ENCODE results near the gene F2RL1.

F2RL1 gene

DNA sequence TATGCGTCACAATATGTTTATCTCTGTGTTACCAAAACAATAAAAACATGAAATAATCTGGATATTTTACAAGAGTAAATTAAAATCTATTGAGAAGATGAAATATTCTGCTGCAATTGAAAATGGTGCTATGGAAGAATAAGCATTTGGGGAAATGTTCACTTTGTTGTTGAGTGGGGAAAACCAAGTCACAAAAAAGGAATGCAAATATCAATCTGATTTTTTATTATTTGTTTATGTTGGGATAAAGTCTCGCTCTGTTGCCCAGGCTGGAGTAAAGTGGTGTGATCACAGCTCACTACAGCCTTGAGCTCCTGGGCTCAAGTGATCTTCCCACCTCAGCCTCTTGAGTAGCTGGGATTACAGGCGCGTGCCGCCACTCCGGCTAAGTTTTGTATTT is 8.6 kb upstream of the F2RL1 start:
- TF ChIP-seq POLR2AphosphoS5 (IDR thresholded peaks at IDR 0.05; ENCODE audit: low read depth, low read length) (no peak), FOXP2 (optimal IDR thresholded peaks at IDR 0.05; ENCODE audit: borderline replicate concordance, extremely low read depth, extremely low read length, insufficient read depth) (no peak), TAF1 (IDR thresholded peaks at IDR 0.05; ENCODE audit: borderline replicate concordance, insufficient read depth, low read length) (no peak), SIN3A (IDR thresholded peaks at IDR 0.05; ENCODE audit: borderline replicate concordance, insufficient read depth, low read length) (no peak)
- TF ChIP-seq, protein P1, sequence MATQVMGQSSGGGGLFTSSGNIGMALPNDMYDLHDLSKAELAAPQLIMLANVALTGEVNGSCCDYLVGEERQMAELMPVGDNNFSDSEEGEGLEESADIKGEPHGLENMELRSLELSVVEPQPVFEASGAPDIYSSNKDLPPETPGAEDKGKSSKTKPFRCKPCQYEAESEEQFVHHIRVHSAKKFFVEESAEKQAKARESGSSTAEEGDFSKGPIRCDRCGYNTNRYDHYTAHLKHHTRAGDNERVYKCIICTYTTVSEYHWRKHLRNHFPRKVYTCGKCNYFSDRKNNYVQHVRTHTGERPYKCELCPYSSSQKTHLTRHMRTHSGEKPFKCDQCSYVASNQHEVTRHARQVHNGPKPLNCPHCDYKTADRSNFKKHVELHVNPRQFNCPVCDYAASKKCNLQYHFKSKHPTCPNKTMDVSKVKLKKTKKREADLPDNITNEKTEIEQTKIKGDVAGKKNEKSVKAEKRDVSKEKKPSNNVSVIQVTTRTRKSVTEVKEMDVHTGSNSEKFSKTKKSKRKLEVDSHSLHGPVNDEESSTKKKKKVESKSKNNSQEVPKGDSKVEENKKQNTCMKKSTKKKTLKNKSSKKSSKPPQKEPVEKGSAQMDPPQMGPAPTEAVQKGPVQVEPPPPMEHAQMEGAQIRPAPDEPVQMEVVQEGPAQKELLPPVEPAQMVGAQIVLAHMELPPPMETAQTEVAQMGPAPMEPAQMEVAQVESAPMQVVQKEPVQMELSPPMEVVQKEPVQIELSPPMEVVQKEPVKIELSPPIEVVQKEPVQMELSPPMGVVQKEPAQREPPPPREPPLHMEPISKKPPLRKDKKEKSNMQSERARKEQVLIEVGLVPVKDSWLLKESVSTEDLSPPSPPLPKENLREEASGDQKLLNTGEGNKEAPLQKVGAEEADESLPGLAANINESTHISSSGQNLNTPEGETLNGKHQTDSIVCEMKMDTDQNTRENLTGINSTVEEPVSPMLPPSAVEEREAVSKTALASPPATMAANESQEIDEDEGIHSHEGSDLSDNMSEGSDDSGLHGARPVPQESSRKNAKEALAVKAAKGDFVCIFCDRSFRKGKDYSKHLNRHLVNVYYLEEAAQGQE (IDR thresholded peaks at IDR 0.05; ENCODE audit: insufficient read depth in 1 of 2, low read depth in 2 of 2, low read length in 2 of 2), result no peak

DNA sequence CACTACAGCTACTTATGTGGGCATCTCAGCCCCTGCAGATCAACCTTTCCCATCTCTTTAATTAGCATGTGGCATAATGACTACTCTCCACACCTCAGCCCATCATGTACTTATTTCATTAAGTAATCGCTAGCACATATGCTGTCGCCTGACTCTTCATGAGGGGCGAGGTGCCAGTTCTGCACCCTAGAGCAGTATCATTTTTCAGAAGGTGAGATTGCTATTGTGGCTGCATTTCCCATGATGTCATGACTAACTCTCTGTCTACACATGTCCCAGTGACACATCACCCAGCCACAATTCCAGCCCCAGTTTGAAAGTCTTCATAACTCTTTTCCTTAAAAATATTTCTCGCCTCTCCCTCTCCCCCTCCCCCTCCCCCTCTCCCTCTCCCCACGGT is 7.6 kb upstream of the F2RL1 start:
- no peak for TF ChIP-seq FOXP2 (optimal IDR thresholded peaks at IDR 0.05; ENCODE audit: borderline replicate concordance, extremely low read depth, extremely low read length, insufficient read depth)
- TF ChIP-seq SIN3A (IDR thresholded peaks at IDR 0.05; ENCODE audit: borderline replicate concordance, insufficient read depth, low read length), result no peak
- TF ChIP-seq TAF1 (IDR thresholded peaks at IDR 0.05; ENCODE audit: borderline replicate concordance, insufficient read depth, low read length), result no peak
- TF ChIP-seq, protein P1 (IDR thresholded peaks at IDR 0.05; ENCODE audit: insufficient read depth in 1 of 2, low read depth in 2 of 2, low read length in 2 of 2), result no peak
- TF ChIP-seq POLR2AphosphoS5 (IDR thresholded peaks at IDR 0.05; ENCODE audit: low read depth, low read length), result no peak

DNA sequence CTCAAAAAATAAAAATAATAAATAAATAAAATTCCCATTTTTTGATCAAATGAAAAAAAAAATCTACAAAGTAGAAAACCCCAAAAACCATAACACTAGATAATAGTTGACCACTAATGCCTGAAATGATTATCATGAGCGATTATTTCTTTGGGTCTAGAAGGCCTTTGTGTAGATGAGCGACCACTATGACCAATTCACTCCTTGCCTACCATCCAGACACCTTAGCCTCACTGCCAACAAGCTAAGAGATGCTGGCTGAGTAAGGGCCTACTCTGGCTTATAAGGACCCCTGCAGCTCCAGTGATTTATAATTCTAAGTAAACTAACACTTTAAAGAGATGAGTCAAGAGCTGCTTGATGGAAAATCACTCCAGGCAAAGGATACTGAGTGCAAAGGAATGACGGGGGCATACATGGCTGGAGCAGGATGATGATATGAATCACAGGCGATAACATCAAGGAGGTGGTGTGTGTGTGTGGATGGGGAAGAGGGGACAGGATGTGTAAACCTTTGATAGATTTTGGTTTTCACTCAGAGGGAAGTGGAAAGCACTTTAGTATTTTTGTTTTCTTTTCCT is 4.8 kb upstream of the F2RL1 start:
- TF ChIP-seq, protein P1 (IDR thresholded peaks at IDR 0.05; ENCODE audit: insufficient read depth in 1 of 2, low read depth in 2 of 2, low read length in 2 of 2), result peak in 1 of 2 experiments; percentile 66; a peak in 1 of 4 replicates
- TF ChIP-seq SIN3A (IDR thresholded peaks at IDR 0.05; ENCODE audit: borderline replicate concordance, insufficient read depth, low read length), result peak; percentile 82; the same call in 1 of the 2 replicates
- no peak for TF ChIP-seq TAF1 (IDR thresholded peaks at IDR 0.05; ENCODE audit: borderline replicate concordance, insufficient read depth, low read length)
- peak; percentile 40; the same call in 1 of the 2 replicates for TF ChIP-seq POLR2AphosphoS5 (IDR thresholded peaks at IDR 0.05; ENCODE audit: low read depth, low read length)
- TF ChIP-seq FOXP2 (optimal IDR thresholded peaks at IDR 0.05; ENCODE audit: borderline replicate concordance, extremely low read depth, extremely low read length, insufficient read depth), result peak; percentile 72

DNA sequence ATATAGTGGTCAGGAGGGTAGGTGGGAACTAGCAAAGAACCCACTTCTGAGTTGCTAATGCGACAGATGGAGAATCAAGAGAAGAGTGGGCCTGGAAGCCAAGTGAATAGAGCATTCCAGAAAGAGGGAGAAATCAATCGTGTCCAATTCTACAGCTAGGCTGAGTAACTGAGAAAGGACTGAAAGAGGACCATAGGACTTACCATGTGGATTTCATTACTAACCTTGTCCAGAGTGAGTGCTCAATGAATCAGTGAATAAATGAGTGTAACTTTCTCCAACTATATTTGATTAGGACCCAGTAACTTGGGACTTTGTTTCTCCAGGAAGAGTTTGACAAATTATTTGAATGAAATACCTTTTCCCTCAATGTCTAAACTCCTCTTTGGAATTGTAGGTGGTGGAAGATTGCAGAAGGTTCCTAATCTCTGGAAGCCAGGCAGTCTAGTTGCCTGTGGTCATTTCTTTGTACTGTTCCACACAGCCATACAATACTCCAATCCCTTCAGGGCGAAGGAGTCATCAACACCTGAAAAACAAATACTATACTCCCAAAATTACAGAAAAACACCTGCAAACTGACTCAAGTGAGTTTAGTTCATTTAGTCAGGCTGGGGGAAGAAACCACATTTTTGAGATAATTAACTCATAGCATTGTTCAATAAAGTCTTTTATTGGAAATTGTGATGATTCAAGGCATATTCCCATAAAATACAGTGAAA is 2.6 kb upstream of the F2RL1 start:
- TF ChIP-seq FOXP2 (optimal IDR thresholded peaks at IDR 0.05; ENCODE audit: borderline replicate concordance, extremely low read depth, extremely low read length, insufficient read depth) (no peak), POLR2AphosphoS5 (IDR thresholded peaks at IDR 0.05; ENCODE audit: low read depth, low read length) (no peak), TAF1 (IDR thresholded peaks at IDR 0.05; ENCODE audit: borderline replicate concordance, insufficient read depth, low read length) (no peak), SIN3A (IDR thresholded peaks at IDR 0.05; ENCODE audit: borderline replicate concordance, insufficient read depth, low read length) (no peak)
- TF ChIP-seq, protein P1 (IDR thresholded peaks at IDR 0.05; ENCODE audit: insufficient read depth in 1 of 2, low read depth in 2 of 2, low read length in 2 of 2), result no peak
